ENCODE measurements around the gene OS9. TPM values are rescaled to one million over a fixed set of nuclear protein-coding genes. Genes with fewer than 3 reads are reported as not detected.

OS9 gene
- polyA plus RNA-seq, 2 donors, result 106 to 120 TPM

GRCh38 chr12:57770734-57771133 is 76.8 kb downstream of the OS9 start:
- Histone ChIP-seq H3K36me3 (ENCODE audit: control insufficient read depth in 2 of 2, insufficient read depth in 2 of 2, low read length in 1 of 2) (peaks cover 0 to 7% of the 10 kb centered on the region in 2 donors), H3K27ac (ENCODE audit: low read depth in 2 of 2, low read length in 1 of 2) (no peak overlapping the region), H3K4me1 (ENCODE audit: control insufficient read depth in 2 of 2, insufficient read depth in 2 of 2, low read length in 1 of 2) (peaks cover 16% of the 10 kb centered on the region in 2 donors), H3K27me3 (ENCODE audit: control insufficient read depth in 1 of 2, insufficient read depth in 2 of 2, low read length in 2 of 2) (no peaks in the 10 kb centered on the region), H3K9me3 (ENCODE audit: control insufficient read depth in 2 of 2, insufficient read depth in 1 of 2, low read depth in 1 of 2, low read length in 1 of 2) (no peaks in the 10 kb centered on the region), H3K4me3 (ENCODE audit: low read depth in 1 of 2, low read length in 2 of 2) (no peak overlapping the region)
- 90 to 93% methylated on average over 4 of the region's 4 CpGs for WGBS, 2 donors

Other genes starting within 250 kb of the OS9 start
- under 1 TPM in 1 of 2 donors, not detected in 1; 0.01 TPM for gene INHBE, start 238.8 kb upstream of the OS9 start, polyA plus RNA-seq
- under 1 TPM; 0.16 to 0.28 TPM for gene GLI1, start 234.3 kb upstream of the OS9 start, polyA plus RNA-seq
- gene ARHGAP9, start 214.3 kb upstream of the OS9 start, polyA plus RNA-seq, result 1 to 10 TPM; 4.3 to 9.2 TPM
- gene MARS1, start 206.1 kb upstream of the OS9 start, polyA plus RNA-seq, result 100 to 1,000 TPM in 1 of 2 donors, 10 to 100 TPM in 1; 74.4 to 106 TPM
- gene DDIT3, start 173.6 kb upstream of the OS9 start, polyA plus RNA-seq, result 10 to 100 TPM; 19.8 to 30.7 TPM
- gene MBD6, start 171.3 kb upstream of the OS9 start, polyA plus RNA-seq, result 10 to 100 TPM; 14.7 to 35.0 TPM
- gene DCTN2, start 146.9 kb upstream of the OS9 start, polyA plus RNA-seq, result 100 to 1,000 TPM in 1 of 2 donors, 10 to 100 TPM in 1; 77.4 to 159 TPM
- under 1 TPM; 0.12 to 0.24 TPM for gene KIF5A, start 144.1 kb upstream of the OS9 start, polyA plus RNA-seq
- gene PIP4K2C, start 102.9 kb upstream of the OS9 start, polyA plus RNA-seq, result 10 to 100 TPM in 1 of 2 donors, 1 to 10 TPM in 1; 9.4 to 20.3 TPM
- gene DTX3, start 89.3 kb upstream of the OS9 start, polyA plus RNA-seq, result 10 to 100 TPM; 11.6 to 16.7 TPM
- gene ARHGEF25, start 82.7 kb upstream of the OS9 start, polyA plus RNA-seq, result 10 to 100 TPM; 18.4 to 20.8 TPM
- gene B4GALNT1, start 60.9 kb upstream of the OS9 start, polyA plus RNA-seq, result under 1 TPM; 0.10 to 0.18 TPM
- gene AGAP2, start 44.6 kb downstream of the OS9 start, polyA plus RNA-seq, result under 1 TPM; 0.61 to 0.94 TPM
- gene TSPAN31, start 50.9 kb downstream of the OS9 start, polyA plus RNA-seq, result 10 to 100 TPM; 16.3 to 19.8 TPM
- gene CDK4, start 58.2 kb downstream of the OS9 start, polyA plus RNA-seq, result 10 to 100 TPM; 22.1 to 52.6 TPM
- 10 to 100 TPM in 1 of 2 donors, 1 to 10 TPM in 1; 8.0 to 10.9 TPM for gene MARCHF9, start 61.0 kb downstream of the OS9 start, polyA plus RNA-seq
- under 1 TPM; 0.64 to 0.96 TPM for gene CYP27B1, start 72.9 kb downstream of the OS9 start, polyA plus RNA-seq
- gene METTL1, start 78.0 kb downstream of the OS9 start, polyA plus RNA-seq, result 10 to 100 TPM; 18.8 to 19.3 TPM
- 1 to 10 TPM; 1.1 to 2.4 TPM for gene EEF1AKMT3, start 78.5 kb downstream of the OS9 start, polyA plus RNA-seq
- gene TSFM, start 88.7 kb downstream of the OS9 start, polyA plus RNA-seq, result 10 to 100 TPM; 20.5 to 30.4 TPM
- gene AVIL, start 124.6 kb downstream of the OS9 start, polyA plus RNA-seq, result 1 to 10 TPM; 2.1 to 4.4 TPM
- 10 to 100 TPM; 22.4 to 34.7 TPM for gene CTDSP2, start 152.6 kb downstream of the OS9 start, polyA plus RNA-seq
- gene ATP23, start 247.4 kb downstream of the OS9 start, polyA plus RNA-seq, result 10 to 100 TPM in 1 of 2 donors, 1 to 10 TPM in 1; 5.7 to 11.0 TPM

All from esophagus (tissue), 2 donors.